Stimulated activated CD8-positive, alpha-beta memory T cell treated with anti-CD3 and anti-CD28 coated beads, Interleukin-7, amount 100 ng/mL, for 1 hour (primary cell): ENCODE measurements around the gene WWOX.

ENCODE experiments used
- DNase-seq, 2 donors: peaks; one replicate each; pipeline ENCODE4 v3.0.0-alpha.2; 2020; ENCODE audit warnings: low read depth in 2 of 2

The WWOX gene

DNA sequence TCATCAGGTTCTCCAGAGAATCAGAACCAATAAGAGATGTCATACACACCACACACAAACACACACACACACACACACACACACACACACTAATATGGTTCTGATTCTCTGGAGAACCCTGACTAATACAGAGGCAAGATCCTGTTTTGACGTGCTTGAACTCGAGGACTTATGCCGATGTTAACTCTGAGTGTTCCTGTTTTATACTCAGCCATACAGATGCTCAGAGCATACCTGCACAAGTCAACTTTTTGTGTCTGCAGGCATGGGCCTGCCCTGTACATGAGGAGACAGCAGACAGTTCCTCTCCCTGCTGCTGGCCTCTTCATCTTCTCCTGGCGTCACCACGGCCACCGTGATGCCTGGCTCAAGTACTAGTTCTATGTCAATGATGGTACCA is 635.9 kb downstream of the WWOX start:
- no peak for DNase-seq

DNA sequence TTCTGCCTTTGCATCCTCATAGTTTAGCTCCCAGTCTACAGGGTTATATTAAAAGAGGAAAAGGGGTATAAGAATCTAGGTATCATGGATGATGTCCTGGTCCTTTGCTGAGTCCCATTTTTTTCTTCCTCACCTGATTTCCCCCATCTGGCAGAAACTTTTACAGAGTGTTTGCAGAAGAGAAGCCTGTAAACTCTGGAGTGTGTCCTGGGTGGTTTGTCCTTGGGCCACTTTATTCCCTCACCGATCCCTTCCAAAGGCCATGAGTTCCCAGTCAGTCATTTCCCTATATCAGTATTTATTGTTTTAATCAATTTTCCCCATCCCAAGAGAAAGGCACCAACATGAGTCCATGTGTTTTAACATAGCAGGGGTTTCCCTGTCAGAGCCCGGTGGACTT is 638.2 kb downstream of the WWOX start:
- no peak for DNase-seq

DNA sequence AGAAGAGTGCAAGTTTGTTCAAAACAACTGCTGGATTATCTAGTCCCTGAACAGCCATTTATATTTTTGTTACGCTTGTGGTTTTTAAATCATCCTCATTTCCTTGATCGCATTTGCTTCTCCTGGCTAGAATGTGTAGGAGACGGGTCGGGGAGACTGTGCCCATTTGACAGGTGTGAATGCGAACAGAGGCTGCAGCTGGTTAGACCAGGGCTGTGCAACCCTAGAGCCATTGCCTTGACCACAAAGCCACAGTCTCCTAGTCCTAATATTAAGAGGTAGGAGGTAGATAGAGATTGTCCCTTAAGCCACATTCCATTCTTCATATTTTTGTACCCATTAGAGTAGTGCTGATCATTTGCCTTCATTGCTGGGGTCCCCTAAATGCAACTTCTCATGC is 639.1 kb downstream of the WWOX start:
- DNase-seq = no peak

DNA sequence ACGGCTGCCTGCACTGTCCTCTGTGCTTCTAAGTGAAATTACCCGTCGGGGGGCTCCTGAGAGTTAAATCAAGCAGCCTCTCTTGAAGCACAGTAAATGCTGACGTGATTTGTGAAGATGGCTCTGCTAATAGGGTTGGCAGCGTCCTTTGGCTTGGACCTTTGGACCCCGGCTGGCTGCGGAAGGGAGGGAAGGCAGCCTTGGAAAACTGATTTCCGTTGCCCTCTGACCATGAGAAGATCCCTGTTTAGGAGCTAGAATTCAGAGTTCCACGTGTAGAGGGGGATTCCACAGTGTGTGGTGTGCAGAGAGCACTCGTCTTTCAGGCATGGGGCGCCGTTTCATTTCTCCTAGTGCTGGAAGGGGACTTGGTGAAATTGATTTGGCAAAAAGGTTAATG is 640.8 kb downstream of the WWOX start:
- no peak for DNase-seq

DNA sequence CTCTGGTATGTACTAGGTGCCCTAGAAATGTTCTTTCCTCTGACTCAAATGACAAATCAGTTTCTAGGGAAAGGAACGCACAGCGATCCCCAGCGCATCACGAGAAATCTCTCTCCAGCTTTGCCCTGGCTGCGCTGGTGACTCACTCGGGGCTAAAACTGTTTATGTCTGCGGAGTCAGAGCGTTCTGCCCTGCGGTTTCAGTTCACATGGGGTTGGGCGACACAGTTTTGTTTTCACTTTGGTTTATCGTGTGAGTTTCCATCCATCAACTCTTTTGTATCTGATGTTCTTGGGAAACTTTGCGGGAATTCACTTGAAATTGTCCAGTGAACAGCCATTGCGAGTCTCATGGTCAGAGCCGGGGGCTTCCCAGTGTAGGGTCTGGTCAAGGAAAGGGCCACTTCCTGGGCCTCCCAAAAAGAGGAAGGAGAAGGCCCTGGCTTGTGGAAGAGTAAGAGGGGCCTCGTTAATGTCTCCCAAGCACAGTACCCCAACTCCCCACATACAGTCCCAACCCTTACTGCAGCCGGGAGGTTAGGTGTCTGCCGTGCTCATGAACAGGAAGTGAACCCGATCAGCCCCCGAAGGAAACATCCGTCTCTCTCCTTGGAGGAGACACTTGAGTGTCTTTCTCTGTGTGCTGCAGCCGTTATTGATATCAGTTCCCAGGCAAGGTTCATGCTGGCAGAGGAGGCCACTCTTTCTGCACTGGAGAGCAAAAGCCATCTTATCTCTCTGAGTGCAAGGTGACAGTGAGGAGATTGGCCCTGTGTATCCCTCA is 643.2 kb downstream of the WWOX start:
- peak; percentile 37 to 61 for DNase-seq

DNA sequence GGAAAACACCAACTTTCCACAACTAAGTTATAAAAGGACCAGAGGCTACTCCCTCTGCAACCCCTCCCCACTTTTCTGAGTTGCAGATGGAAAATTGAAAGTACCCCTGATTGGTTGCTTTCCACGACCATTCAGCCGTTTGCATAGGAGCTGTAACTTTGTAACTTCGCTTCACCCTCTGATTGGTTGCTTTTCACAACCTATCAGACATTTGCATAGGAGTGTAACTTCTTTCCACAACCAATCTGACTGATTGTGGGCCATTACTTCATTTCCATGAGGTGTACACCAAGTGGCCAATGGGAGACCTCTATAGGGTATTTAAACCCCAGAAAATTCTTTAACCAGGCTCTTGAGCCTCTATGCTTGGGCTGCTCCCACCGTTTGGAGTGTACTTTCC is 644.1 kb downstream of the WWOX start:
- DNase-seq = no peak

DNA sequence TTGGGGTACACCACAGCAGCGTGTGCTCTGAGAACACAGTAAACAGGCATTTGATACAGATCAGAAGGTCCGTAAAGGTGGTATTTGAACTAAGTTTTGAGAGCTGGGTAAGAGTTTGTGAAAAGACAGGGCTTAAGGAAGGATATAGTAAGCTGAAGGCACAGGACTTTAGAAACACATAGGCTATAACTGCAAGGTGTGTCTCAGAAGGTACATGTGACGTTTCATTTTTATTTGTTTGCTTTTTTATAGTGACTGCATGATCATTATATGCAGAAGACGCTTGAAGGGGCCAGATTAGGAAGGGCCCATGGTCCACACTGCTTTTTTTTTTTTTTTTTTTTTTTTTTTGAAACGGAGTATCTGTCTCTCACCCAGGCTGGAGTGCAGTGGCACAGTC is 644.6 kb downstream of the WWOX start:
- DNase-seq = no peak

DNA sequence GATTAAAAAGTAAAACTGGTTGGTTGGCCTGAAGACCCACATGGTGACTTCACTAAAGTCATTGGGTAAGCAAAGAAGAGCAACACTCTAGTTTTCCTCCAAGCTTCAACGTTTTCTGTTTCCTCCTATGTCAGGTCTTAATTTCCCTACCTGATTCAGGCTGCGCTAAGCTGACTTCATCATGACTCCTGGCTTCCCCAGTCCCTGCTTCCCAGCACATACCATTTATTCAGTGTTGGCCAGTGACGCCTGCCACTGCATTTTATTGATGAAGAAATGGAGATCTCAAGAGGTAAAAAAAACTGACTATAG is 645.3 kb downstream of the WWOX start:
- no peak for DNase-seq

DNA sequence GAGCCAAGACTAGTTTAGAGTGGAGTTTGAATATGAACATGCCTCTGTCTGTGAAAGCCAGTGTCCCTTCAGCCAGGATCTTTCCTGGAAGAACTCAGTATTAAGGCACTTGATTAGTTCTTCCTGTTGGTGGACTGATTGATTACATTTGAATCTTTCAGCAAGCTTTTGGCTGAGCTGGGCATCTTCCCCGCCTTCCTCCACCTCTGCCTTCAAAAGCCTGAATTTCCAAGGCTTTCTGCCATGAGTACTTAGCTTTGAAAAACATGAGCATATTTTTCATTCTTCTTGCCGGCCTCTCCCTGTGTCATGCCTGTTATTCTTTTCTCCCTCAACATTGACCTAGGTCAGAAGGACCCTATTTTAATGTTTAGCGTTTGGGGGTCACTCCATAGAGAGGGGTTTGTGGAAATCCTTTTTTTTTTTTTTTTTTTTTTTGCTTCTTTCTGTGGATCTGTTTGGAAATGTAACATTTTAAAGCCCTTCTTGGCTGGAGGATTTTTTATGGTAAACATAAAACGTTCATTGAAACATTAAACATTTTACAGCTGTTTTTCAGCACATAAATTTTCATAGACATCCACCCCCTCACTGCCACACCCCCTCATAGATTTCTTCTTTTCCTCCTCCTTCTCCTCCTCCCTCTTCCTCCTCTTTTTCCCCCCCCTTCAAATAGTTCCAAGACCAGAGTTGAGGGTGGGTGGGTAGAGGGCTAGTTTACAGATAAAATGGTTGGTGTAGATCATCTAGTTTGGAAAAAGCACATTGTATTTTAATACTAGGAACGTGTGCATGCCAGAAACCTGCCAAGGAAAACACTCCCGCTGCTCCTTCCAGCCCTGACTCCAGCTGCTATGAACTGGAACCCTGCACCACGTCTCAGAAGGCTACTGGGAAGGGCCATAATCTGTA is 645.9 kb downstream of the WWOX start:
- no peak for DNase-seq

DNA sequence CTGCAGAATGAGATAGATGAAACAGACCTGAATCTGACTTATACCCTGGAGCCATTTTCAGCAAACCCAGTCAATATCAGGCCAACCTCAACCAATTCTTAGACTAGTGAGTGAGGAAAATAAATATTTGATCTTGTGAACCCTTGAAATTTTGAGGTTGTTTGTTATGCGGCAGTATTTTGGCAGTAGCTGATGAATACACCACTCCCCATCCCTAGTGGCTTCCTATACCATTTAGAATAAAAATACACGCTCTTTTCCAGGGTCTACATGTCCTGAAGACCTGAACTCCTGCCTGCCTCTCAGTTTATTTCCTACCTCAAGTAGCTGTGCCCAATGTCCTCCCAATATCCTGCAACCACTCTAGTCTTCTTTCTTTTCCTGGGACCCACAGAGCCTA is 647.3 kb downstream of the WWOX start:
- DNase-seq = no peak

DNA sequence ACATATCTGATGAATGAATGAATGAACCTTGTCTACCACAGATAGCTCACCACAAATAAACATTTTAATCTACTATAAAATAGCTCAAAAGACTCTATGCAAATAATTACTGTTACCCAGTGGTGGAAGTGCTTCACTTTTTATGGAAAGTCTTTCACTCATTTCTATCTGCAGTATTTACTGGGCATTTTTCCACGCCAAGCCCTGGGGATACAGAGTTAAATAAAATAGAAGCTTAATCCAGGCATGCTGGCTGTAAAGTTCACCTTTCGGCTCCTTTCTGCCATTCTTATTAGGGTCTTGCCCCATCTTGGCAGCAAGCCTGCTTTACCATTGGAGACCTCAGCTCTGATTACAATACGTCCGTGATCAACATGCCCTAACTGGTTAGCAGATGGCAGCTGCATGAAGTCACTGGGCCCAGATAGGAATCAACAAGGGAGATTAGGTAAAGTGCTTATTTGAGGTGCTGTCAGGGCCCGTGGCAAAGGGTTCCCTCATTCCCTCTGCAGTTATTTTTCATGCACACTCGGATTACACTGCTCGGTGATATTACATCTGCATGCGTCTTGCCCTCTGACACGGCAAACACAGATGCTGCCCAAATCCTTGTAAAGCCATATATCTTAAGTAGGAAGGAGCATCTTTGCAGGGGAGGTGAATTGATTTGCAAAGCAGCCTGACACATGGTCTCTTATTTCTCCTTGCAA is 648.9 kb downstream of the WWOX start:
- DNase-seq = no peak

DNA sequence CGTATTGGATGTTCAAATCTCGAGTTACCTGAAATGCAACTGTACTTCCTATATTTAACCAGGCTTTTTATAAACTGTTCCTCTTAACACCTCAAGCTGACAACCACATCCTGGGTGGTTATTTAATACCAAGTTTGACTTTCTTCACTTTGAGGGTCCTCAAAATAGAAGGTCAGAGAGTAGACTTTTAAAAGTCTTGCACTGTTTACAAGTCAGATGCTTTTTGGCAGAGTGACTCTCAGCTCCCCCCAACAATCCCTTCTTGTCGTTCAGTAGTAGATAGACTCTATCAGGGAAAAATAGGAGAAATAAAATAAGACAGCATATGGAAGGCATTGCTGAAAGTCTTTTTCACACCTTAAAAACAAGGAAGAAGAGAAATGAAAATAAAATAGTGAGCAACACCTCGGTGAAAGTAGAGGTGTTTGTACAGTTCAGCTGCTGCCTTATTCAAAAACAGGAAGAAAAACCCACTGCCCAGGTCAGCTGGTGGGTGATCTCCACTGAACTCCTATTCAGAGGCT is 650.4 kb downstream of the WWOX start:
- DNase-seq = no peak

DNA sequence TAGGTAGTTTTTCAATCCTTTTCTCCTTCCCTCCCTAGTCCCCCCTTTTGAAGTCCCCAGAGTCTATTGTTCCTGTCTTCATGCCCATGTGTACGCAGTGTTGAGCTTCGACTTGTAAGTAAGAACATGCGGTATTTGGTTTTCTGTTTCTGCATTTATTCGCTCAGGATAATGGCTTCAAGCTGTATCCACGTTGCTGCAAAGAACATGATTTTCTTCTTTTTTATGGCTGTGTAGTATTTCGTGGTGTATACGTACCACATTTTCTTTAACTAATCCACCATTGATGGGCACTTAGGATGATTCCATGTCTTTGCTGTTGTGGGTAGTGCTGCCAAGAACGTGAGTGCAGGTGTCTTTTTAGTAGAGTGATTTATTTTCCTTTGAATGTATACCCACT is 651.2 kb downstream of the WWOX start:
- no peak for DNase-seq

DNA sequence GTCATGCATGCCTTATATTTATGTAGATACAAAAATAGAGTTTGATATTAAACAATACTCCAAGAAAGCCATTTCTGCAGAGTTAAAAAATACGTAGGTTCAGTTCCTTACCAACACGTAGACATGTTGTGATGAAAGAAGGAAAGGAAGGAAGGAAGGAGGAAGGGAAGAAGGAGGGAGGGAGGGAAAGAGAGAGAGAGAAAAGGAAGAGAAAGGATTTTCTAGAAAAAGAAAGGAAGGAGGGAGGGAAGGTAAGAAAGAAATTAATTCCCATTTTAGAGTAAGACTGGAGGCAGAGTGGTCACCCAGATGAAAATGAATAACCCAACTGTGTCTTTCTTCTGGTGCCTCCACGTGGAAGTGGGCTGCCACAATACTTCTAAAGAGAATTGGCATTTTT is 652.1 kb downstream of the WWOX start:
- no peak for DNase-seq

DNA sequence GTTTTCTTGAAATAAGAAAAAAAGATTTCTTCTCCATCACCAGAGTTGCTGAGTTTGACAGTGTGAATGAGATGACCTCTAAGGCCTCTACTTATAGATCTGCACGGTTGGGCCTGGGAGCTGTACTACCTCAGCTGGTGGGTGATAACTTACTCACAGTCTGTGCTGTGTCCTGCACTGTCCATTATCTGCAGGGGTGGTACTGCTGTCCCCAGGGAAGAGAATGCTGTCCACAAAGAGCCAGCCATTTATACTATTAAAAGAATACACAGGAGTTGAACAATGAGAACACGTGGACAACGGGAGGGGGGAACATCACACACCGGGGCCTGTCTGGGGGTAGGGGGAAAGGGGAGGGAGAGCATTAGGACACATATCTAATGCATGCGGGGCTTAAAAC is 655.3 kb downstream of the WWOX start:
- DNase-seq = no peak

DNA sequence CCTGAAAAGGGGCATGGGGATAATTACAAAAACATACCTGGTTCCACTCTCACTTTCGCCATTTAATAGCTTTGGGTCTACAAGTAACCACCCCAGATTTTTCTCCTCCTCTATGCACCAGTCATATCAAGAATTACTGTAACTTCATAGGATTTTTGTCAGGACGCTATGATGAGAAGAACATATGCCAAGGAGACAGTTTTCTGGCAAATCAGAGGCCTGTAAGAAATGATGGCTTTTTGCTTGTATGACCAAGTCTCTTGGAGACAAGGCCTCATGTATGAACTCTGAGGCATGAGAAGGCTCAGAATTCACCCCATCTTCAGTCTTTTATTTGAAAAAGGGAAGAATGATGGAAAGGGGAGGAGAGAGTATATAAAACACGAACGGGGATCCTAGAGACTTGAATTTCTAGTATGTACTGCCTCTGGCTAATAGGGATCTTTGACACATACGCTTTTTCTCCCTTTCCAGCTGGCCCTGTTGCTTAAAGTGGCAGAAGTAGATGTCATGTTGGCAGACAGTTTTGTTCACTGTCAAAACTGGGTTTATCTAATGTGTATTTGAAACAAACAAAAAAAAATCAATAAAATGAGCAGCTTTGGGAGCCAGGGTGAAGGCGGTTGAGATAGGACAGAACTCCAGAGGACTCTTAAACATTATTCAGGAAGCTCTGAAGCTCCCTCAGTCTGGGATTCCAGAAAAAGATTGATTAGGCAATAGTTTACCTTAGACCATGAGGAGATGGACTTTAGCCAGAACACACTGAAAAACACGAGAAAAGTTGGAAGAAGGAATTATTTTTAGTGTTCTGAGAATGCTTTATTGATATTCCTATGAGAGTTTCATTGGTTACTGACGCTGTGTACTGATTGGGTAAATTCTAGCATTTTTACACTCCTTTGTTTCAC is 656.6 kb downstream of the WWOX start:
- no peak for DNase-seq

DNA sequence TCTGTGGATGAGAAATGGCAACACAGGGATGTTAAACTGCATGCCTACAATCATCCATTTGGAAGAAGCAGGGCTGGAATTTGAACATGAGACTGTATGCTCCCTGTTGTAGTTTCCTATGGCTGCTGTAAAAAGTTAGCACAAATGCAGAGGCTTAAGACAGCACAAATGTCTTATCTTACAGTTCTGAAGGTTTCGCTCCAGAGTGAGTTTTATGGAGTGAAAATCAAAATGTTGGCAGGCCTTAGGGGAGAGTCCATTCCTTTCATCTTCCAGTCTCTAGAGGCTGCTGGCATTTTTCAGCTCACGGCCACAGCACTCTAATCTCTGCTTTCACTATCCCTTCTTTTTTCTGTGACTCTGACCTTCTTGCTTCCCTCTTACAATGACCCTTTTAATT is 660.1 kb downstream of the WWOX start:
- no peak for DNase-seq

DNA sequence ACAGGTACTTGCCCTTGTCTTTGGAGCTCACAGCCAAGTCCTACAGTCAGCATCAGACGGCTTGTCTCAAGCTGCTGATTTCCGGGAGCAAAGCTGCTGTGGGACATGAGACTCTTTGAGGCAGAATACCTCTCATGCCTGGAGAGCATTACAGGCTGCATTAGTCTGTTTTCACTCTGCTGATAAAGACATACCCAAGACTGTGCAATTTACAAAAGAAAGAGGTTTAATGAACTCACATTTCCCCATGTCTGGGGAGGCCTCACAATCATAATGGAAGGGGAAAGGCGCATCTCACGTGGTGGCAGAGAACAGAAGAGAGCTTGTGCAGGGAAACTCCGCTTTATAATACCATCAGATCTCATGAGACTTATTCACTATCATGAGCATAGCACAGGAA is 661.2 kb downstream of the WWOX start:
- DNase-seq = no peak

DNA sequence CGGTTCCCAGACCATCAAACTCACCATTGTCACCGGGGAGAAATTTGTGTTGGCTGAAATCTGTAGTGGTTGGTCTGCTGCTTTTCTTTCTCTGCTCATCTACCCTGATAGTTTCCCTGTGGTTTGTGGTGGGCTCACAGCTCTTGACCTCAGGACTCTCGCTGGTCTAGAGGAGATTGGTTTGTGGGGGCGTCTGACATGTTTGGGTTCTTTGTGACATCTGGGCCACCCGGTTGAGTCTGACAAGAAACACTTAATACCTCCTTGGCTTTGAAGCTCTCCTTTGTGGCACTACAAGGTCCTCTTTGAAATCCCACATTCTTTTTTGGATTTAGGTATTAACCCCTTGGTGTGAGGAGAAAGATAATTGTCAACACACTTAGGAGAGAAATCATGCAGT is 662.0 kb downstream of the WWOX start:
- no peak for DNase-seq

DNA sequence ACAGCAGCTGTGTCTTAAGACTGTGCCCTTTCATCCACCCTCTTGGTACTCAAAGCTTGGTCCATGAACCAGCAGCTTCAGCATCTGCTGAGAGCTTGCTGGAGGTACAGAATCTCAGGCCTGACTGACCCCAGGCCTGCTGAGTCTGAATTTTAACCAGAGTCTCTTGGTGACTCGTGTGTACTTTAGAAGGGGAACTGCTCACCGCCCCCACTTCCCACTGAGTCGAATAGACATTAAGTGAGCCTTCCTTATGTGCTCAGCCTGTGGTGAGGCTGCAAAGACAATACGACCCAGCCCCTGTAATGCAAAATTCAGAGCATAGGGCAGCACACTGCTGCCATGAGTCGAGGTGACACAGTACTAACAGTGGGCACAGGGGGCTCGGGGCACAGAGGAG is 662.8 kb downstream of the WWOX start:
- no peak for DNase-seq

DNA sequence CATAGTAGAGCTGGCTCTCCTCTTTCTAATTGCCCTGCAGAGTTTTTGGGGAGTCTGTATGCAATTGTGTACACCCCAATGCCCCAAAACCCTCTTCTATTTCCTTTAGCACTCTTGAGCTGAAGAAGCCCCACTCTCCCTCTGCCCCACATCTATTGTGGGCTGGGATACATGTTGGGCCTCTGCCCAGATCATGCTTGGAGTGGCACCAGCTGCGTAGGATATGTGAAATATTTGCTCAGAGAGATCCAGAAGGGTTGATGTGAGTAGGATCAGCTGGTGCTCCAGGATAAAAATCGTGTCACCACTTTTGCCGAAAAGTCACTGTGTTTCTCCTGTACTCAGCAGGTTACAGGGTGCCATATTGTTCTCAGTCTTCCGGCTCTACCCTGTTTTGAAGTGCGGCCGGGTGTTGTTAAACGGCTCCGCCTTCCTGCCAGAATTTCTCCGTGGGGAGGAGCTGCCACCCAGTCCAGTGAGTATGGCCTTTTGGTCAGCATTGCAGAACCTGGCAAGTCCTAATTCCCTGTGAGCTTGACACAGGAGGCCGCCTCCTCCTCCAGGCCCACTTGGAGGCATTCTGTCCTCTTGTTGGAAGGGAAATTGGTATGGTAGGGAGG is 664.5 kb downstream of the WWOX start:
- no peak for DNase-seq
